ENCODE data around the gene HORMAD2.

- TF ChIP-seq CTCF (IDR thresholded peaks at IDR 0.05; ENCODE audit: borderline replicate concordance, extremely low read depth, low read length, poor library complexity, severe bottlenecking), result no peak
- TF ChIP-seq EZH2 (IDR thresholded peaks at IDR 0.05; ENCODE audit: borderline replicate concordance, low read depth, low read length, severe bottlenecking), result no peak
Measured at GRCh38 chr22:30196880-30197336, 116.6 kb downstream of the HORMAD2 start.

Measured in DND-41 (cell line).